Loucy (cell line): ENCODE data around the gene PHF21B.

ENCODE experiments used
- H2AFZ ChIP-seq: fragments of 200-600 bp; sonication (generic); 2 replicates; pipeline ENCODE4 v1.6.0; 2016; ENCODE audit warnings: antibody characterized with exemption, mild to moderate bottlenecking, low read length, moderate library complexity
- H3F3A ChIP-seq: fragments of 200-600 bp; 2 replicates; pipeline ENCODE4 v1.6.0; 2016; ENCODE audit warnings: antibody characterized with exemption, low read depth, mild to moderate bottlenecking
- H3K27me3 ChIP-seq: fragments of 200-600 bp; sonication (generic); 2 replicates; pipeline ENCODE4 v1.6.1; 2014; ENCODE audit warnings: low read length, mild to moderate bottlenecking; ENCODE audit not compliant: insufficient read depth, poor library complexity, severe bottlenecking
- H3K36me3 ChIP-seq: fragments of 200-600 bp; sonication (generic); 2 replicates; pipeline ENCODE4 v1.6.1; 2016; ENCODE audit warnings: low read length; ENCODE audit not compliant: insufficient read depth
- H3K4me1 ChIP-seq: fragments of 200-600 bp; sonication (generic); 2 replicates; pipeline ENCODE4 v1.5.1; 2014; ENCODE audit warnings: low read length, mild to moderate bottlenecking; ENCODE audit not compliant: insufficient read depth, poor library complexity, severe bottlenecking
- H3K4me2 ChIP-seq: fragments of 200-600 bp; sonication (generic); 2 replicates; pipeline ENCODE4 v1.6.0; 2014; ENCODE audit warnings: antibody characterized with exemption, low read length, low read depth, mild to moderate bottlenecking; ENCODE audit not compliant: poor library complexity, severe bottlenecking
- H3K4me3 ChIP-seq: fragments of 200-600 bp; sonication (generic); 2 replicates; pipeline ENCODE4 v1.5.1; 2014; ENCODE audit warnings: low read length, mild to moderate bottlenecking, mixed read lengths; ENCODE audit not compliant: poor library complexity, severe bottlenecking
- H3K79me2 ChIP-seq: fragments of 200-600 bp; sonication (generic); 2 replicates; pipeline ENCODE4 v1.6.1; 2014; ENCODE audit warnings: low read length; ENCODE audit not compliant: insufficient read depth
- H3K9ac ChIP-seq: fragments of 200-600 bp; sonication (generic); 2 replicates; pipeline ENCODE4 v1.6.0; 2014; ENCODE audit warnings: mild to moderate bottlenecking, low read depth, low read length, moderate library complexity; ENCODE audit not compliant: poor library complexity, severe bottlenecking
- H3K9me2 ChIP-seq: fragments of 200-600 bp; sonication (generic); replicated peaks from 2 replicates; pipeline ENCODE4 v1.6.1; 2016; ENCODE audit warnings: low read depth, low read length, mixed read lengths
- H3K9me3 ChIP-seq: fragments of 200-600 bp; sonication (generic); 2 replicates; pipeline ENCODE4 v1.6.1; 2014; ENCODE audit warnings: mild to moderate bottlenecking, antibody characterized with exemption, low read length, low read depth; ENCODE audit not compliant: insufficient read depth
- H4K20me1 ChIP-seq: fragments of 200-600 bp; sonication (generic); 2 replicates; pipeline ENCODE4 v1.6.0; 2014; ENCODE audit warnings: antibody characterized with exemption, low read length, mild to moderate bottlenecking; ENCODE audit not compliant: insufficient read depth, poor library complexity, severe bottlenecking
- EZH2phosphoT487 ChIP-seq: fragments of 200-600 bp; IDR thresholded peaks from 2 replicates; pipeline ENCODE4 v1.6.1; 2018; ENCODE audit warnings: antibody characterized with exemption, mild to moderate bottlenecking, moderate library complexity, borderline replicate concordance
- TF ChIP-seq, protein P1 (sequence below): fragments of 200-600 bp; sonication (generic); conservative IDR thresholded peaks from 2 replicates; pipeline ENCODE4 v1.5.1; 2014; ENCODE audit warnings: mild to moderate bottlenecking, antibody characterized with exemption, low read length

The PHF21B gene

DNA sequence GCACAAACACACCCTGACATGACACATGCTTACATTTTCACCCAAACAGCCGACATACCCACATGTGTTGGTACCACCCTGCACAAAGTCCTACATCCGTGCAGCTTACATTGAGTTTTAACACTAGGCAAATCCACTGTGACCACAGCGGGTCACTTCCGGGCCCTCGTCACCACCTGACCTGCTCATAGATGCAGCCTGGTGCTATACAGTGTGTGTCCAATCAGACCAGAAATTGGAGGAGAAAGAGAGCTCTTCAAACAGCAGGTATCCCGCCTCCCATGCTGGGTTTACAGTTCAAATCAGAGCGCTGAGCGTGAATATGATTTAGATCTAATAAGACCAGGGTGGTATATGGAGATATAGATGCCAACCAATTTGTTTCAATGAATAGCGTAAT is 35.4 kb downstream of the PHF21B start:
- Histone ChIP-seq H3K4me3 (no peak overlapping the region), H3K79me2 (no peaks in the 10 kb centered on the region), H3K4me1 (no peaks in the 10 kb centered on the region), H3K36me3 (no peaks in the 10 kb centered on the region), H3K4me2 (no peak overlapping the region), H3F3A (no peaks in the 10 kb centered on the region), H3K9me2 (no peaks in the 10 kb centered on the region), H4K20me1 (peaks cover 3% of the 10 kb centered on the region), H3K9me3 (no peaks in the 10 kb centered on the region), H3K27me3 (no peaks in the 10 kb centered on the region), H3K9ac (no peak overlapping the region), H2AFZ (no peak overlapping the region)
- TF ChIP-seq, protein P1, sequence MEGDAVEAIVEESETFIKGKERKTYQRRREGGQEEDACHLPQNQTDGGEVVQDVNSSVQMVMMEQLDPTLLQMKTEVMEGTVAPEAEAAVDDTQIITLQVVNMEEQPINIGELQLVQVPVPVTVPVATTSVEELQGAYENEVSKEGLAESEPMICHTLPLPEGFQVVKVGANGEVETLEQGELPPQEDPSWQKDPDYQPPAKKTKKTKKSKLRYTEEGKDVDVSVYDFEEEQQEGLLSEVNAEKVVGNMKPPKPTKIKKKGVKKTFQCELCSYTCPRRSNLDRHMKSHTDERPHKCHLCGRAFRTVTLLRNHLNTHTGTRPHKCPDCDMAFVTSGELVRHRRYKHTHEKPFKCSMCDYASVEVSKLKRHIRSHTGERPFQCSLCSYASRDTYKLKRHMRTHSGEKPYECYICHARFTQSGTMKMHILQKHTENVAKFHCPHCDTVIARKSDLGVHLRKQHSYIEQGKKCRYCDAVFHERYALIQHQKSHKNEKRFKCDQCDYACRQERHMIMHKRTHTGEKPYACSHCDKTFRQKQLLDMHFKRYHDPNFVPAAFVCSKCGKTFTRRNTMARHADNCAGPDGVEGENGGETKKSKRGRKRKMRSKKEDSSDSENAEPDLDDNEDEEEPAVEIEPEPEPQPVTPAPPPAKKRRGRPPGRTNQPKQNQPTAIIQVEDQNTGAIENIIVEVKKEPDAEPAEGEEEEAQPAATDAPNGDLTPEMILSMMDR, result no peak
- no peak for TF ChIP-seq EZH2phosphoT487

DNA sequence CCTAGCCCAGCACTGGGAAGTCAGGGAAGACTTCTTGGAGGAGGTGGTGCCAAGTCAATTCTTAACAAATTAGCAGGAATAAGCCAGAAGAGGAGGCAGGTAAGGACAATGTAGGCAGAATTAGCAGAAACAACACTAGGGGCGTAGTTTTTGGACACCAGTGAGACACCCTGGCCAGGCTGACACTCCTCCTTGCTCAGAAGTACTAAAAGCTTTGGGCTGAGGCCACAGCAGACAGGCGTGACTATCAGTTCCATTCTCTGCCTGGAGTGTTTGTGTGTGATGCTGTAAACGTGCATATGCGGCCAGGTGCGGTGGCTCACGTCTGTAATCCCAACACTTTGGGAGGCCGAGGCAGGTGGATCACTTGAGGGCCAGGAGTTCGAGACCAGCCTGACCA is 36.0 kb downstream of the PHF21B start:
- no peaks in the 10 kb centered on the region for H3K27me3 ChIP-seq
- no peak overlapping the region for H2AFZ ChIP-seq
- H4K20me1 ChIP-seq, result peaks cover 3% of the 10 kb centered on the region
- no peak overlapping the region for H3K4me3 ChIP-seq
- TF ChIP-seq, protein P1, result no peak
- TF ChIP-seq EZH2phosphoT487, result no peak
- H3K79me2 ChIP-seq, result no peaks in the 10 kb centered on the region
- H3K4me1 ChIP-seq, result no peaks in the 10 kb centered on the region
- no peak overlapping the region for H3K4me2 ChIP-seq
- H3K9me3 ChIP-seq, result no peaks in the 10 kb centered on the region
- H3F3A ChIP-seq, result no peaks in the 10 kb centered on the region
- H3K9me2 ChIP-seq, result no peaks in the 10 kb centered on the region
- H3K9ac ChIP-seq, result no peak overlapping the region
- H3K36me3 ChIP-seq, result no peaks in the 10 kb centered on the region

DNA sequence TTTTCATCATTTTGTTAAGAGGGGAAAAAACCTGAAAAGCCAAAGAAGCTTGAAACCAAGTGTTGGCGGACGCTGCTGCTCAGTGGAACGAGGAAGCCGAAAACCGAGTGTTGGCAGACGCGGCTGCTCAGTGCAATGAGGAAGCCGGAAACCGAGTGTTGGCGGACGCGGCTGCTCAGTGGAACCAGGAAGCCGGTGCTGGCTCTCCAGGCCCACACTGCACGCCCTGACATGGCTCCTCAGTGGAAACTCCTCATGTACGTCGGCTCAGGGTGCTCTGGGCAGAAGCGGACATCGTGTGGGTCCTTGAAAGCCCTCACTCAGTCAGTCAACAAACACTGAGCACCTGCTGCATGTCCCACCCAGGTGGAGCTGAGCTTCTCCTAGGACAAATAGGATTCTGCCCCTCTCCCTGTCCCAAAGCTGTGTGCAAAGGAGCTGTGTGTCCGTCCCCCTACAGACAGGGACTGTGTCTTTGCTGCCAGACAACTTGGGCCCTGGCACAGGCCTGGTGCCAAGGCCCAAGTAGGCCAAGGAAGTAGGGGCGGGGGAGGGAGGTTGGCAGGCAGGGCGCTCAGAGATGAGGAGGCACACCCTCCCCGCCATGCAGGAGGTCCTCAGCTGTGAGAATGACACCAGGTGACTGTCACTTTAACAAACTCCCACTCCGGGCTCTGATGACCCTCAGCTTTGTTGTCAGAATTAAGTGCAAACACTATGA is 37.3 kb downstream of the PHF21B start:
- no peak overlapping the region for H3K9ac ChIP-seq
- no peaks in the 10 kb centered on the region for H3K9me2 ChIP-seq
- peaks cover 3% of the 10 kb centered on the region for H4K20me1 ChIP-seq
- H3K79me2 ChIP-seq, result no peaks in the 10 kb centered on the region
- no peaks in the 10 kb centered on the region for H3K36me3 ChIP-seq
- no peaks in the 10 kb centered on the region for H3F3A ChIP-seq
- H2AFZ ChIP-seq, result no peak overlapping the region
- no peak overlapping the region for H3K4me3 ChIP-seq
- no peaks in the 10 kb centered on the region for H3K4me1 ChIP-seq
- H3K27me3 ChIP-seq, result no peaks in the 10 kb centered on the region
- H3K4me2 ChIP-seq, result no peak overlapping the region
- no peaks in the 10 kb centered on the region for H3K9me3 ChIP-seq
- TF ChIP-seq, protein P1, result no peak
- TF ChIP-seq EZH2phosphoT487, result no peak
